CD4-positive, alpha-beta T cell (primary cell): Measurements from ENCODE around the gene MFAP3. TPM values are rescaled to one million over a fixed set of nuclear protein-coding genes. Genes with fewer than 3 reads are reported as not detected.

Source experiments
- ATAC-seq: fragments of 200-7000 bp; cut with Tn5 transposase; one replicate; pipeline ENCODE4 v1.10.0; 2022; ENCODE audit warnings: mild to moderate bottlenecking; ENCODE audit not compliant: poor library complexity
- CTCF ChIA-PET: fragments of 350-600 bp; sonication (Branson Sonifier 250); formaldehyde crosslinking; loops from one replicate; lab custom pipeline; 2021; ENCODE audit warnings: antibody characterized with exemption, inconsistent platforms; lab: Charles Lee
- POLR2A ChIA-PET: fragments of 350-600 bp; sonication (Branson Sonifier 250); formaldehyde crosslinking; loops from one replicate; lab custom pipeline; 2021; ENCODE audit warnings: antibody characterized with exemption, inconsistent platforms; lab: Charles Lee
- DNase-seq, 14 experiments: peaks; one replicate each; pipeline ENCODE4 v3.0.0-alpha.2; 2013 to 2020; ENCODE audit warnings: mixed read lengths in 2 of 14
- H3K27ac ChIP-seq, 2 donors: one replicate each; pipeline versions ENCODE4 v1.5.1 to v1.7.0; 2013; ENCODE audit warnings: low read length in 2 of 2, low read depth in 1 of 2, mild to moderate bottlenecking in 1 of 2
- H3K27me3 ChIP-seq, 2 experiments: 1 replicate in 1 of 2; 2 replicates in 1 of 2; pipeline versions ENCODE4 v1.6.1 to v1.7.0; 2013; ENCODE audit warnings: low read length in 2 of 2, control low read depth in 1 of 2, mild to moderate bottlenecking in 1 of 2, moderate library complexity in 1 of 2; ENCODE audit not compliant: insufficient read depth in 2 of 2, control insufficient read depth in 1 of 2
- H3K36me3 ChIP-seq: one replicate; pipeline ENCODE4 v1.6.1; 2013; ENCODE audit warnings: low read length, control low read depth; ENCODE audit not compliant: insufficient read depth
- H3K4me1 ChIP-seq: one replicate; pipeline ENCODE4 v1.6.1; 2013; ENCODE audit warnings: low read length, control low read depth; ENCODE audit not compliant: insufficient read depth
- H3K4me3 ChIP-seq: one replicate; pipeline ENCODE4 v1.5.1; 2013; ENCODE audit warnings: mild to moderate bottlenecking, low read length, moderate library complexity
- H3K9me3 ChIP-seq, 2 experiments: 1 replicate in 1 of 2; 2 replicates in 1 of 2; pipeline versions ENCODE4 v1.6.1 to v1.7.0; 2013; ENCODE audit warnings: low read length in 2 of 2, mild to moderate bottlenecking in 2 of 2, control low read depth in 1 of 2, moderate library complexity in 1 of 2; ENCODE audit not compliant: control insufficient read depth in 1 of 2, insufficient read depth in 1 of 2
- H3K27ac Mint-ChIP-seq: one replicate; pipeline ENCODE4 v1.8.0; 2020; ENCODE audit warnings: mixed read lengths
- H3K27me3 Mint-ChIP-seq: one replicate; pipeline ENCODE4 v1.8.0; 2021; ENCODE audit warnings: mixed read lengths
- H3K36me3 Mint-ChIP-seq: one replicate; pipeline ENCODE4 v1.8.0; 2021; ENCODE audit warnings: low read depth, mixed read lengths
- H3K4me1 Mint-ChIP-seq: one replicate; pipeline ENCODE4 v1.8.0; 2021; ENCODE audit warnings: low read depth, mixed read lengths
- H3K4me3 Mint-ChIP-seq: one replicate; pipeline ENCODE4 v1.8.0; 2020; ENCODE audit warnings: mild to moderate bottlenecking, mixed read lengths
- H3K9me3 Mint-ChIP-seq: one replicate; pipeline ENCODE4 v1.8.0; 2020; ENCODE audit warnings: mixed read lengths
- CTCF ChIP-seq: fragments of 200-600 bp; IDR thresholded peaks from one replicate; pipeline ENCODE4 v1.8.0; 2022; ENCODE audit warnings: antibody characterized with exemption, mild to moderate bottlenecking
- intact Hi-C, 2 experiments: fragments of 100-400 bp; cut with DNase I in 1 of 2; cut with micrococcal nuclease in 1 of 2; formaldehyde crosslinking; loops; one replicate each; pipeline versions ENCODE4 v1.15.1 to v1.9.0; 2023 to 2025; cut with DNase I, micrococcal nuclease
- total RNA-seq, 174 experiments: library from RNA in 2 of 174; stranded (reverse) in 2 of 174; gene quantifications; one replicate each; pipeline ENCODE4 v1.2.3 and lab custom pipeline; 2021 to 2026

The MFAP3 gene
- total RNA-seq, 2 experiments from 2014 or later = 14.9 to 17.7 TPM

- TF ChIP-seq CTCF = no peak
- no peaks in the 10 kb centered on the region for H3K27me3 Mint-ChIP-seq
Measured at GRCh38 chr5:154103233-154103632, 64.5 kb downstream of the MFAP3 start.

More at GRCh38 chr5:154103233-154103632, 64.5 kb downstream of the MFAP3 start:
- Histone ChIP-seq H3K36me3 (no peaks in the 10 kb centered on the region), H3K27ac (no peak overlapping the region), H3K9me3 (no peaks in the 10 kb centered on the region), H3K4me3 (no peak overlapping the region), H3K27me3 (no peaks in the 10 kb centered on the region), H3K4me1 (no peaks in the 10 kb centered on the region)
- H3K4me1 Mint-ChIP-seq = no peaks in the 10 kb centered on the region
- H3K27ac Mint-ChIP-seq = no peak overlapping the region
- no peak for ATAC-seq
- no peak overlapping the region for H3K4me3 Mint-ChIP-seq
- DNase-seq = no peak
- intact Hi-C loops = no loop called here
- no peaks in the 10 kb centered on the region for H3K9me3 Mint-ChIP-seq
- ChIA-PET CTCF (no interaction called here), POLR2A (no interaction called here)
- no peaks in the 10 kb centered on the region for H3K36me3 Mint-ChIP-seq

Other genes starting within 250 kb of the MFAP3 start
- gene FAM114A2, start 57 bp upstream of the MFAP3 start, total RNA-seq = 10 to 100 TPM; 21.9 to 23.3 TPM
- 10 to 100 TPM; 21.7 to 23.0 TPM for gene GALNT10, start 151.8 kb downstream of the MFAP3 start, total RNA-seq